Endothelial cell of umbilical vein (primary cell): Measurements from ENCODE around the gene MAF. TPM values are rescaled to one million over a fixed set of nuclear protein-coding genes. Genes with fewer than 3 reads are reported as not detected.

Experiments
- BruUV-seq: library from RNA; stranded (reverse); fragments of 400-500 nt; replicated peaks from 2 replicates; lab custom pipeline; 2021; lab: Mats Ljungman, UMichigan
- CTCF ChIA-PET: fragments of 300-600, 350-600 bp; sonication (Branson Sonifier 250); formaldehyde crosslinking; loops from one replicate; lab custom pipeline; 2021; ENCODE audit warnings: antibody characterized with exemption, inconsistent platforms; lab: Charles Lee
- POLR2A ChIA-PET: fragments of 300-600, 350-600 bp; sonication (Branson Sonifier 250); formaldehyde crosslinking; loops from one replicate; lab custom pipeline; 2021; ENCODE audit warnings: antibody characterized with exemption, inconsistent platforms; lab: Charles Lee
- DNase-seq: peaks from one replicate; pipeline ENCODE4 v3.0.0-alpha.2; 2011; ENCODE audit warnings: low read depth, low spot score
- FAIRE-seq: peaks from 2 replicates; lab custom pipeline; 2011; peaks lifted over from hg19 to GRCh38; lab: Jason Lieb, UNC
- H2AFZ ChIP-seq: 2 replicates; pipeline ENCODE4 v1.6.0; 2012; ENCODE audit warnings: low read depth, low read length, control low read depth, inconsistent platforms
- H3K27ac ChIP-seq: 2 replicates; pipeline ENCODE4 v1.5.1; 2011; ENCODE audit warnings: low read depth, mild to moderate bottlenecking, control low read depth, low read length, moderate library complexity; ENCODE audit not compliant: insufficient read depth
- H3K27me3 ChIP-seq, 2 experiments: 2 replicates each; pipeline versions ENCODE4 v1.6.0 to v1.6.1; 2011; ENCODE audit warnings: low read length in 2 of 2, mixed read lengths in 1 of 2; ENCODE audit not compliant: control insufficient read depth in 2 of 2, insufficient read depth in 2 of 2
- H3K36me3 ChIP-seq, 2 experiments: 2 replicates in 1 of 2; 3 replicates in 1 of 2; pipeline ENCODE4 v1.5.1; 2011; ENCODE audit warnings: low read length in 2 of 2, mild to moderate bottlenecking in 1 of 2, moderate library complexity in 1 of 2; ENCODE audit not compliant: control insufficient read depth in 2 of 2, insufficient read depth in 2 of 2; ENCODE audit errors: extremely low read depth in 1 of 2
- H3K4me1 ChIP-seq: 3 replicates; pipeline ENCODE4 v1.5.1; 2011; ENCODE audit warnings: mild to moderate bottlenecking, low read length; ENCODE audit not compliant: control insufficient read depth, insufficient read depth; ENCODE audit errors: extremely low read depth
- H3K4me2 ChIP-seq: 2 replicates; pipeline ENCODE4 v1.6.1; 2011; ENCODE audit warnings: low read length, control low read depth, mixed read lengths; ENCODE audit not compliant: insufficient read depth
- H3K4me3 ChIP-seq, 3 experiments: fragments of 200-600 bp in 1 of 3; sonication (generic), shearing (Covaris generic) in 1 of 3; replicated peaks in 1 of 3; 2 replicates each; pipeline ENCODE4 v1.5.1; 2011 to 2016; ENCODE audit warnings: control low read depth in 3 of 3, low read length in 3 of 3, mild to moderate bottlenecking in 2 of 3, inconsistent platforms in 1 of 3, low read depth in 1 of 3, moderate library complexity in 1 of 3; ENCODE audit not compliant: insufficient read depth in 1 of 3
- H3K79me2 ChIP-seq: 2 replicates; pipeline ENCODE4 v1.6.0; 2012; ENCODE audit warnings: low read length, inconsistent platforms; ENCODE audit not compliant: control insufficient read depth, insufficient read depth
- H3K9ac ChIP-seq: replicated peaks from 2 replicates; pipeline ENCODE3; 2011; ENCODE audit warnings: low read length, control low read depth; ENCODE audit not compliant: insufficient read depth; ENCODE audit errors: extremely low read depth
- H3K9me1 ChIP-seq: replicated peaks from 3 replicates; pipeline ENCODE4 v1.6.0; 2011; ENCODE audit warnings: mild to moderate bottlenecking, low read length; ENCODE audit not compliant: control insufficient read depth, insufficient read depth; ENCODE audit errors: extremely low read depth
- H3K9me3 ChIP-seq: replicated peaks from 2 replicates; pipeline ENCODE4 v1.5.1; 2012; ENCODE audit warnings: low read length, inconsistent platforms; ENCODE audit not compliant: control insufficient read depth, insufficient read depth
- H4K20me1 ChIP-seq: replicated peaks from 2 replicates; pipeline ENCODE3; 2011; ENCODE audit warnings: mild to moderate bottlenecking, low read length; ENCODE audit not compliant: control insufficient read depth, insufficient read depth; ENCODE audit errors: extremely low read depth
- CTCF ChIP-seq, 2 donors: IDR thresholded peaks; 1 replicate in 1 of 2; 2 replicates in 1 of 2; pipeline ENCODE4 v1.5.1; 2011; ENCODE audit warnings: low read length in 2 of 2, mild to moderate bottlenecking in 2 of 2, moderate library complexity in 2 of 2, control low read depth in 1 of 2, inconsistent platforms in 1 of 2, low read depth in 1 of 2; ENCODE audit not compliant: insufficient read depth in 1 of 2; ENCODE audit errors: extremely low read depth in 1 of 2
- EZH2 ChIP-seq: IDR thresholded peaks from 2 replicates; pipeline ENCODE4 v1.6.1; 2012; ENCODE audit warnings: borderline replicate concordance, low read depth, mild to moderate bottlenecking, moderate library complexity, low read length, inconsistent platforms; ENCODE audit not compliant: severe bottlenecking
- FOS ChIP-seq: IDR thresholded peaks from 2 replicates; pipeline ENCODE4 v1.6.1; 2011; ENCODE audit warnings: mild to moderate bottlenecking, low read length, moderate library complexity, borderline replicate concordance; ENCODE audit not compliant: insufficient read depth
- GATA2 ChIP-seq: IDR thresholded peaks from 2 replicates; pipeline ENCODE4 v1.7.0; 2011; ENCODE audit warnings: low read depth, mild to moderate bottlenecking, moderate library complexity, mixed read lengths, low read length; ENCODE audit not compliant: insufficient read length, insufficient read depth
- JUN ChIP-seq: IDR thresholded peaks from 2 replicates; pipeline ENCODE4 v1.6.1; 2011; ENCODE audit warnings: borderline replicate concordance, low read depth; ENCODE audit not compliant: insufficient read length, insufficient read depth
- MAX ChIP-seq: IDR thresholded peaks from 2 replicates; pipeline ENCODE4 v1.6.1; 2011; ENCODE audit not compliant: insufficient read depth, insufficient read length
- MYC ChIP-seq: IDR thresholded peaks from one replicate; pipeline ENCODE4 v1.6.1; 2011; ENCODE audit warnings: mild to moderate bottlenecking, low read depth, low read length
- POLR2A ChIP-seq: IDR thresholded peaks from 2 replicates; pipeline ENCODE4 v1.6.1; 2012; ENCODE audit warnings: low read depth, mild to moderate bottlenecking, control low read depth, low read length
- POLR2AphosphoS5 ChIP-seq: IDR thresholded peaks from 2 replicates; pipeline ENCODE4 v1.6.1; 2012; ENCODE audit warnings: low read depth, mild to moderate bottlenecking, control low read depth, low read length, moderate library complexity; ENCODE audit not compliant: insufficient read depth
- dilution Hi-C: fragments of 300-500 bp; cut with MboI; formaldehyde crosslinking; loops from one replicate; pipeline ENCODE4 v1.15.0; 2019; ENCODE audit warnings: low sequenced_read_pairs; ENCODE audit not compliant: extremely low pct_ligation_motif_present
- intact Hi-C: fragments of 100-400 bp; cut with micrococcal nuclease; formaldehyde crosslinking; loops from one replicate; pipeline ENCODE4 v1.10.0; 2022
- polyA plus RNA-seq, 4 experiments: library from polyadenylated mRNA; depleted of rRNA in 3 of 4; stranded (reverse) in 3 of 4; unstranded in 1 of 4; fragments of >200 nt; gene quantifications; 2 replicates each; pipeline versions ENCODE4 v1.2.1 to v1.2.3, GENCODE V29; 2011 to 2012; ENCODE audit warnings: missing spikeins in 1 of 4
- total RNA-seq: library from RNA; stranded (reverse); gene quantifications from 2 replicates; pipeline ENCODE4 v1.2.3, GENCODE V29; 2021

The MAF gene
- total and polyA plus RNA-seq, 2 donors (not counting 3 experiments of a cell fraction or from before 2014, with no cell fraction given), result 0.04 to 0.33 TPM

DNA sequence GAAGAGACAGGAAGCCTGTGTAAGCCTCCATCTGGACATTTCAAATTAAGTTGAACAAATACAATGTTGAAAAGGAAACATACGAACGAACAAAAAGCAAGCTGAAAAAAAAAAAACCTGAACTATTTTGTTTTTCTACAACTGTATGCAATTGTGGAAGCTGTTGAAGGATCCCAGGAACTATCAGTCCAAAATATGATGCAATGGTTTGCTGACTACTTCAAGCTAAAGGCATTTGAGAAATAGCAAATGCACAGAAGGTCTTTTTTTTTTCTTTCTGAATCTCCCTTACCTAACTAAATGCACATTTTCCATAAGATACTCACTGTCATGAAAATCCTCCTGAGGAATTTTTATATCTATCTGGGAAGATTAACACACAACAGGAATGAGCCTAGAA lies 40.2 kb downstream of the MAF start:
- ChIA-PET POLR2A (no interaction called here), CTCF (interaction anchor here (0.7 kb wide), 1 partner anchor 832 kb away, joined by 3 read pairs; no protein-coding TSS in a partner anchor)
- Histone ChIP-seq H3K4me3 (no peak overlapping the region), H3K27me3 (no peaks in the 10 kb centered on the region), H3K9ac (no peak overlapping the region), H3K27ac (no peak overlapping the region), H3K79me2 (no peaks in the 10 kb centered on the region), H3K9me1 (no peaks in the 10 kb centered on the region), H3K4me2 (no peak overlapping the region), H4K20me1 (no peaks in the 10 kb centered on the region), H2AFZ (no peak overlapping the region), H3K36me3 (no peaks in the 10 kb centered on the region), H3K4me1 (no peaks in the 10 kb centered on the region), H3K9me3 (peaks cover 2% of the 10 kb centered on the region)
- dilution Hi-C loops, result no loop called here
- intact Hi-C loops, result no loop called here
- TF ChIP-seq MYC (no peak), MAX (no peak), JUN (no peak), EZH2 (no peak), CTCF (IDR thresholded peaks at IDR 0.05; ENCODE audit: extremely low read depth in 1 of 2, insufficient read depth in 1 of 2, low read depth in 1 of 2, low read length in 2 of 2) (no peak), FOS (no peak), POLR2A (no peak), GATA2 (no peak), POLR2AphosphoS5 (no peak)
- DNase-seq, result no peak
- no peak for FAIRE-seq
- no TSS peak for BruUV-seq
